WTC11 (cell line): ENCODE measurements around the gene KDR. TPM values are rescaled to one million over a fixed set of nuclear protein-coding genes. Genes with fewer than 3 reads are reported as not detected.

Experiments used
- ATAC-seq: fragments of 200-7000 bp; cut with Tn5 transposase; 2 replicates; pipeline ENCODE4 v1.10.0; 2021; ENCODE audit warnings: mild to moderate bottlenecking, moderate library complexity
- Bru-seq: library from RNA; stranded (reverse); fragments of 400-500 nt; gene quantifications from one replicate; lab custom pipeline; 2021; lab: Mats Ljungman, UMichigan
- CTCF ChIA-PET: fragments of 300-600 bp; sonication (Branson Sonifier 250); formaldehyde crosslinking; loops from one replicate; lab custom pipeline; 2021; ENCODE audit warnings: antibody characterized with exemption; lab: Charles Lee
- POLR2A ChIA-PET: fragments of 350-600 bp; sonication (Branson Sonifier 250); formaldehyde crosslinking; loops from one replicate; lab custom pipeline; 2021; ENCODE audit warnings: antibody characterized with exemption; lab: Charles Lee
- DNase-seq: peaks from one replicate; pipeline ENCODE4 v3.0.0; 2021; ENCODE audit warnings: low spot score
- H3K27ac Mint-ChIP-seq: 2 replicates; pipeline ENCODE4 v1.8.0; 2021; ENCODE audit warnings: mixed read lengths
- H3K27me3 Mint-ChIP-seq: 2 replicates; pipeline ENCODE4 v1.8.0; 2021; ENCODE audit warnings: low read depth, mild to moderate bottlenecking, moderate library complexity, mixed read lengths
- H3K36me3 Mint-ChIP-seq: 2 replicates; pipeline ENCODE4 v1.8.0; 2021; ENCODE audit warnings: mixed read lengths
- H3K4me1 Mint-ChIP-seq: 2 replicates; pipeline ENCODE4 v1.8.0; 2022; ENCODE audit warnings: mixed read lengths
- H3K4me3 Mint-ChIP-seq: 2 replicates; pipeline ENCODE4 v1.8.0; 2021; ENCODE audit warnings: mild to moderate bottlenecking, moderate library complexity, mixed read lengths
- H3K9me3 Mint-ChIP-seq: 2 replicates; pipeline ENCODE4 v1.8.0; 2021; ENCODE audit warnings: mixed read lengths
- ARID4B ChIP-seq: sonication (generic); formaldehyde crosslinking; IDR thresholded peaks from 2 replicates; pipeline ENCODE4 v1.8.0; 2023; ENCODE audit warnings: missing genetic modification reagents, mild to moderate bottlenecking, borderline replicate concordance
- CREB1 ChIP-seq: sonication (generic); formaldehyde crosslinking; IDR thresholded peaks from 2 replicates; pipeline ENCODE4 v1.8.0; 2023; ENCODE audit warnings: mild to moderate bottlenecking, missing genetic modification reagents
- CREM ChIP-seq: sonication (generic); formaldehyde crosslinking; IDR thresholded peaks from 2 replicates; pipeline ENCODE4 v1.8.1; 2022; ENCODE audit warnings: mild to moderate bottlenecking, missing genetic modification reagents, moderate library complexity
- ETV6 ChIP-seq: sonication (generic); formaldehyde crosslinking; IDR thresholded peaks from 2 replicates; pipeline ENCODE4 v1.8.1; 2022; ENCODE audit warnings: mild to moderate bottlenecking, missing genetic modification reagents
- FOXK1 ChIP-seq: sonication (generic); formaldehyde crosslinking; IDR thresholded peaks from 2 replicates; pipeline ENCODE4 v1.8.0; 2022; ENCODE audit warnings: mild to moderate bottlenecking, moderate library complexity, missing genetic modification reagents
- FOXP1 ChIP-seq: sonication (generic); formaldehyde crosslinking; IDR thresholded peaks from 2 replicates; pipeline ENCODE4 v1.8.0; 2022; ENCODE audit warnings: missing genetic modification reagents, mild to moderate bottlenecking, moderate library complexity, borderline replicate concordance
- GTF2I ChIP-seq: fragments of 250-450 bp; sonication (Bioruptor Pico); conservative IDR thresholded peaks from 2 replicates; pipeline ENCODE4 v1.4.0; 2021; ENCODE audit warnings: mild to moderate bottlenecking
- NFE2L1 ChIP-seq: sonication (generic); formaldehyde crosslinking; IDR thresholded peaks from 2 replicates; pipeline ENCODE4 v1.8.1; 2023; ENCODE audit warnings: missing genetic modification reagents
- NR1H2 ChIP-seq: sonication (generic); formaldehyde crosslinking; IDR thresholded peaks from 2 replicates; pipeline ENCODE4 v1.9.0; 2021; ENCODE audit warnings: mild to moderate bottlenecking, moderate library complexity, missing genetic modification reagents
- RORB ChIP-seq: fragments of 250-450 bp; sonication (Bioruptor Pico); IDR thresholded peaks from 2 replicates; pipeline ENCODE4 v1.9.0; 2021; ENCODE audit warnings: mild to moderate bottlenecking
- SOX15 ChIP-seq: fragments of 250-450 bp; sonication (Bioruptor Pico); IDR thresholded peaks from 2 replicates; pipeline ENCODE4 v1.9.0; 2021; ENCODE audit warnings: mild to moderate bottlenecking
- SP1 ChIP-seq: sonication (generic); formaldehyde crosslinking; conservative IDR thresholded peaks from 2 replicates; pipeline ENCODE4 v1.8.1; 2022; ENCODE audit warnings: missing genetic modification reagents
- TEAD1 ChIP-seq: sonication (generic); formaldehyde crosslinking; IDR thresholded peaks from 2 replicates; pipeline ENCODE4 v1.8.0; 2022; ENCODE audit warnings: mild to moderate bottlenecking, missing genetic modification reagents
- ZNF232 ChIP-seq: sonication (generic); formaldehyde crosslinking; IDR thresholded peaks from 2 replicates; pipeline ENCODE4 v1.8.0; 2022; ENCODE audit warnings: mild to moderate bottlenecking, missing genetic modification reagents
- ZNF263 ChIP-seq: sonication (generic); formaldehyde crosslinking; IDR thresholded peaks from 2 replicates; pipeline ENCODE4 v1.8.1; 2022; ENCODE audit warnings: low read depth, mild to moderate bottlenecking, moderate library complexity, missing genetic modification reagents
- ZNF317 ChIP-seq: sonication (generic); formaldehyde crosslinking; IDR thresholded peaks from 2 replicates; pipeline ENCODE4 v1.8.1; 2023; ENCODE audit warnings: low read depth, mild to moderate bottlenecking, moderate library complexity, missing genetic modification reagents, borderline replicate concordance
- ZNF396 ChIP-seq: fragments of 250-450 bp; sonication (Bioruptor Pico); IDR thresholded peaks from 2 replicates; pipeline ENCODE4 v1.8.0; 2021; ENCODE audit warnings: mild to moderate bottlenecking, moderate library complexity, borderline replicate concordance
- long read RNA-seq, 3 experiments: library from RNA in 1 of 3; library from capped mRNA in 1 of 3; library from polyadenylated mRNA in 1 of 3; unstranded in 2 of 3; stranded (forward) in 1 of 3; transcript quantifications; one replicate each; pipeline ENCODE4 v2.0.0, GENCODE V29; 2021
- total RNA-seq: library from RNA; stranded (reverse); gene quantifications from 3 replicates; pipeline ENCODE4 v1.2.3, GENCODE V29; 2021
- TF ChIP-seq, protein P1 (sequence below): sonication (generic); formaldehyde crosslinking; IDR thresholded peaks from 2 replicates; pipeline ENCODE4 v1.8.0; 2022; ENCODE audit warnings: mild to moderate bottlenecking, missing genetic modification reagents
- TF ChIP-seq, protein P2 (sequence below): sonication (generic); formaldehyde crosslinking; IDR thresholded peaks from 2 replicates; pipeline ENCODE4 v1.8.1; 2023; ENCODE audit warnings: mild to moderate bottlenecking, missing genetic modification reagents, moderate library complexity
- TF ChIP-seq, protein P3 (sequence below): sonication (generic); formaldehyde crosslinking; IDR thresholded peaks from 2 replicates; pipeline ENCODE4 v1.8.1; 2023; ENCODE audit warnings: mild to moderate bottlenecking, moderate library complexity, missing genetic modification reagents
- TF ChIP-seq, protein P4 (sequence below): sonication (generic); formaldehyde crosslinking; IDR thresholded peaks from 2 replicates; pipeline ENCODE4 v1.8.1; 2022; ENCODE audit warnings: low read depth, missing genetic modification reagents, borderline replicate concordance

Gene KDR
- total RNA-seq, result 80.8 to 88.7 TPM (median 87.2 TPM) in 3 replicates
- percentile 92 among the genes with signal in this experiment for Bru-seq, nascent RNA
- long read RNA-seq, experiment 1, full-length matches to known transcripts, result 60 of 161 reads
- long read RNA-seq, experiment 1, partial matches to known transcripts, result 88 of 161 reads
- long read RNA-seq, experiment 1, other reads (novel, unspliced or antisense), result 13 of 161 reads
- long read RNA-seq, experiment 2, full-length matches to known transcripts, result 22 of 119 reads
- long read RNA-seq, experiment 2, partial matches to known transcripts, result 47 of 119 reads
- long read RNA-seq, experiment 2, other reads (novel, unspliced or antisense), result 50 of 119 reads
- long read RNA-seq, experiment 3, partial matches to known transcripts, result 1 of 1 reads
- long read RNA-seq, experiment 3, other reads (novel, unspliced or antisense), result 0 of 1 reads

DNA sequence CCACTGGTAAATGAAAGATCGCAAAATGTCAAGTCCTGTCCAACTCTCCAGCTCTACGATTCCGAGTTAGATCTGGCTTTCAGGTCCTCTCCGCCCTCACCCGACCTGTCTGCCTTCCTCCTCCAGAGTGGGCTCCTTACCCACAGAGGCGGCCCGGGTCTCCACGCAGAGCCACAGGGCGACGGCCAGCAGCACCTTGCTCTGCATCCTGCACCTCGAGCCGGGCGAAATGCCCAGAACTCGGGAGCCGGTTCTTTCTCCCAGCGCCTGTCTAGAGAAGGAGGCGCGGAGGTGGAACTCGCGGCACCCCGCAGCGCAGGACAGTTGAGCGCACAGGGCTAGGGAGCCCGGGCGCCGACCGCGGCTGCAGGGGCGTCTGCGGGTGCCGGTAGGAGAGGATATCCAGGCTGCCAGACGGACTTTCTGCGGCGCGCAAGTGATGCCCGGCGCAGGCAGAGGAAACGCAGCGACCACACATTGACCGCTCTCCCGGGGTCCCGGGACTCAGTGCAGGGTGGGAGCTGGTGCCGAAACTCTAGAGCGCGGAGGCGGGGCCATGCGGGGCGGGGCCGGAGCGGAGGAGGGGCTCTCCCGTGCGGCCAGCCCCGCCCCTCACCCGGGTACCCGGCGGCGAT is at the start of gene KDR:
KDR (minus strand) TSS at position 509 of the 635 bp plus-strand sequence; CDS start at position 207, 302 bp downstream.
- Mint-ChIP-seq H3K9me3 (peaks cover 6% of the 10 kb centered on the region), H3K36me3 (peaks cover 22% of the 10 kb centered on the region), H3K4me1 (peaks cover 43% of the 10 kb centered on the region), H3K27ac (peak within 1 kb of the TSS; percentile 72), H3K27me3 (peaks cover 7% of the 10 kb centered on the region; the same call in 1 of the 2 replicates), H3K4me3 (peak within 1 kb of the TSS; percentile 81)
- TF ChIP-seq RORB (CRISPR knock-in tag) (no peak), NR1H2 (CRISPR knock-in tag) (no peak), ZNF317 (CRISPR knock-in tag) (peak; percentile 37; the same call in 1 of the 2 replicates), ZNF396 (CRISPR knock-in tag) (no peak), FOXP1 (CRISPR knock-in tag) (peak; percentile 42), GTF2I (CRISPR knock-in tag) (no peak), SOX15 (CRISPR knock-in tag) (no peak), SP1 (peak; percentile 70; the same call in 1 of the 2 replicates), TEAD1 (CRISPR knock-in tag) (peak; percentile 61; the same call in 1 of the 2 replicates), ZNF263 (CRISPR knock-in tag) (no peak), FOXK1 (CRISPR knock-in tag) (peak; percentile 47; the same call in 1 of the 2 replicates), ZNF232 (CRISPR knock-in tag) (no peak), CREM (peak; percentile 53; the same call in 1 of the 2 replicates), ARID4B (CRISPR knock-in tag) (peak; percentile 75; the same call in 1 of the 2 replicates), NFE2L1 (CRISPR knock-in tag) (0 out of 2 replicates have a peak, but pooled peaks have one; percentile 15), CREB1 (no peak), ETV6 (CRISPR knock-in tag) (peak; percentile 12; the same call in 1 of the 2 replicates)
- TF ChIP-seq, protein P1, sequence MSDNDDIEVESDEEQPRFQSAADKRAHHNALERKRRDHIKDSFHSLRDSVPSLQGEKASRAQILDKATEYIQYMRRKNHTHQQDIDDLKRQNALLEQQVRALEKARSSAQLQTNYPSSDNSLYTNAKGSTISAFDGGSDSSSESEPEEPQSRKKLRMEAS (CRISPR knock-in tag), result peak; percentile 70
- TF ChIP-seq, protein P2, sequence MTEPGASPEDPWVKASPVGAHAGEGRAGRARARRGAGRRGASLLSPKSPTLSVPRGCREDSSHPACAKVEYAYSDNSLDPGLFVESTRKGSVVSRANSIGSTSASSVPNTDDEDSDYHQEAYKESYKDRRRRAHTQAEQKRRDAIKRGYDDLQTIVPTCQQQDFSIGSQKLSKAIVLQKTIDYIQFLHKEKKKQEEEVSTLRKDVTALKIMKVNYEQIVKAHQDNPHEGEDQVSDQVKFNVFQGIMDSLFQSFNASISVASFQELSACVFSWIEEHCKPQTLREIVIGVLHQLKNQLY (CRISPR knock-in tag), result no peak
- TF ChIP-seq, protein P3, sequence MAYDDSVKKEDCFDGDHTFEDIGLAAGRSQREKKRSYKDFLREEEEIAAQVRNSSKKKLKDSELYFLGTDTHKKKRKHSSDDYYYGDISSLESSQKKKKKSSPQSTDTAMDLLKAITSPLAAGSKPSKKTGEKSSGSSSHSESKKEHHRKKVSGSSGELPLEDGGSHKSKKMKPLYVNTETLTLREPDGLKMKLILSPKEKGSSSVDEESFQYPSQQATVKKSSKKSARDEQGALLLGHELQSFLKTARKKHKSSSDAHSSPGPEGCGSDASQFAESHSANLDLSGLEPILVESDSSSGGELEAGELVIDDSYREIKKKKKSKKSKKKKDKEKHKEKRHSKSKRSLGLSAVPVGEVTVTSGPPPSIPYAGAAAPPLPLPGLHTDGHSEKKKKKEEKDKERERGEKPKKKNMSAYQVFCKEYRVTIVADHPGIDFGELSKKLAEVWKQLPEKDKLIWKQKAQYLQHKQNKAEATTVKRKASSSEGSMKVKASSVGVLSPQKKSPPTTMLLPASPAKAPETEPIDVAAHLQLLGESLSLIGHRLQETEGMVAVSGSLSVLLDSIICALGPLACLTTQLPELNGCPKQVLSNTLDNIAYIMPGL, result 0 out of 2 replicates have a peak, but pooled peaks have one; percentile 44
- TF ChIP-seq, protein P4, sequence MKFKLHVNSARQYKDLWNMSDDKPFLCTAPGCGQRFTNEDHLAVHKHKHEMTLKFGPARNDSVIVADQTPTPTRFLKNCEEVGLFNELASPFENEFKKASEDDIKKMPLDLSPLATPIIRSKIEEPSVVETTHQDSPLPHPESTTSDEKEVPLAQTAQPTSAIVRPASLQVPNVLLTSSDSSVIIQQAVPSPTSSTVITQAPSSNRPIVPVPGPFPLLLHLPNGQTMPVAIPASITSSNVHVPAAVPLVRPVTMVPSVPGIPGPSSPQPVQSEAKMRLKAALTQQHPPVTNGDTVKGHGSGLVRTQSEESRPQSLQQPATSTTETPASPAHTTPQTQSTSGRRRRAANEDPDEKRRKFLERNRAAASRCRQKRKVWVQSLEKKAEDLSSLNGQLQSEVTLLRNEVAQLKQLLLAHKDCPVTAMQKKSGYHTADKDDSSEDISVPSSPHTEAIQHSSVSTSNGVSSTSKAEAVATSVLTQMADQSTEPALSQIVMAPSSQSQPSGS (CRISPR knock-in tag), result no peak
- ATAC-seq (peak; percentile 93), DNase-seq (peak; percentile 84)
- ChIA-PET CTCF (interaction anchor here (0.5 to 2.9 kb wide), 9 partner anchors 18 to 330 kb away, joined by 3 to 36 read pairs (median 3); no protein-coding TSS in a partner anchor), POLR2A (interaction anchor here (0.5 to 0.7 kb wide), 3 partner anchors 34 to 59 kb away, joined by 3 to 4 read pairs (median 3); no protein-coding TSS in a partner anchor)
